Stimulated activated CD4-positive, alpha-beta T cell treated with anti-CD3 and anti-CD28 coated beads, Interleukin-1b, Interleukin-23, amount 100 ng/mL, for 48 hours (primary cell): ENCODE data around the gene CD3G.

Experiments
- DNase-seq: peaks from one replicate; pipeline ENCODE4 v3.0.0-alpha.2; 2020

The CD3G gene

GRCh38 chr11:118343981-118344515 is at the start of gene CD3G:
Gene CD3G, plus strand, starts transcription at chr11:118344344. Its CDS starts 80 bp downstream, at chr11:118344424.
- DNase-seq = peak; percentile 76

- DNase-seq = no peak
Observed at GRCh38 chr11:118295199-118295598, 48.9 kb upstream of the CD3G start.

GRCh38 chr11:118295815-118296454 is 48.2 kb upstream of the CD3G start:
- peak; percentile 29 for DNase-seq

DNA sequence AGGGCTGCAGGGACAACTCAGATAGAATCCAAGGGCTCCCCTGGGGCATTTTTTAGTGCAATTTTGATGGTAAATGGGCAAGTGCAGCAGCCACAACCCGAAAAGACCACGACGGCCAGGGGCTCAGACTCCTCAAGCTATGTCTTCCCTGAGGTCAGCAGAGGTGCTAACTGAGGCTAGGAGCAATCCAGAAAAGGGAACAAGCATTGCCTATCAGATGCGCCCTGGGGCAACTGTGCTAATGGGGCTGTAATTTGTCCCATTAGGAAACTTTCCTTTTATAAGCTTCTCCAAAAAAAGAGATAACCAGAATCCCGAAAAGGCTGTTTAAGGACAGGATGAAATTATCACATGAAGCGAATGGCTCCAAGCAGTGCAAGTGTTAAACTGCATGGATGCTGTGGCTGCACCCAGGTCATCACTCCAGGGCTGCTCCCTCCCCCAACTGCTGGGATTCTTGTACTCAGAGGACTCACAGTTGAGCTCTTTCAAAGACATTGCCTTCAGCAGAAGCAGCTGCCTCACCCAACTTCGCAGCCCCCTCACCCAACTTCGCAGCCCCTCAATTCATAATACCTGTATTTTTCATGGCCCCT is 42.4 kb upstream of the CD3G start:
- no peak for DNase-seq

DNA sequence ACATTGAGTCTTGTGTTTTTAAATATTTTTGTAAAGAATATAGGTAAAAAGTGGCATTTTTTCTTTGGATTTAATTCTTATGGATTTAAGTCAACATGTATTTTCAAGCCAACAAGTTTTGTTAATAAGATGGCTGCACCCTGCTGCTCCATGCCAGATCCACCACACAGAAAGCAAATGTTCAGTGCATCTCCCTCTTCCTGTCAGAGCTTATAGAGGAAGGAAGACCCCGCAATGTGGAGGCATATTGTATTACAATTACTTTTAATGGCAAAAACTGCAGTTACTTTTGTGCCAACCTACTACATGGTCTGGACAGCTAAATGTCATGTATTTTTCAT is 39.9 kb upstream of the CD3G start:
- no peak for DNase-seq

DNA sequence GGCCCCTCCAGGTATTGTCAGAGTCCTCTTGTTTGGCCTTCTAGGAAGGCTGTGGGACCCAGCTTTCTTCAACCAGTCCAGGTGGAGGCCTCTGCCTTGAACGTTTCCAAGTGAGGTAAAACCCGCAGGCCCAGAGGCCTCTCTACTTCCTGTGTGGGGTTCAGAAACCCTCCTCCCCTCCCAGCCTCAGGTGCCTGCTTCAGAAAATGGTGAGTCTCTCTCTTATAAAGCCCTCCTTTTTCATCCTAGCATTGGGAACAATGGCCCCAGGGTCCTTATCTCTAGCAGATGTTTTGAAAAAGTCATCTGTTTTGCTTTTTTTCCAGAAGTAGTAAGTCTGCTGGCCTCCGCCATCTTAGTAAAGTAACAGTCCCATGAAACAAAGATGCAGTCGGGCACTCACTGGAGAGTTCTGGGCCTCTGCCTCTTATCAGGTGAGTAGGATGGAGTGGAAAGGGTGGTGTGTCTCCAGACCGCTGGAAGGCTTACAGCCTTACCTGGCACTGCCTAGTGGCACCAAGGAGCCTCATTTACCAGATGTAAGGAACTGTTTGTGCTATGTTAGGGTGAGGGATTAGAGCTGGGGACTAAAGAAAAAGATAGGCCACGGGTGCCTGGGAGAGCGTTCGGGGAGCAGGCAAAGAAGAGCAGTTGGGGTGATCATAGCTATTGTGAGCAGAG is 39.4 kb upstream of the CD3G start, which contains the start of gene CD3E:
Gene CD3E, plus strand, starts transcription at position 163 of the 681 bp plus-strand sequence. Its CDS starts 223 bp downstream, at position 386.
- peak; percentile 77 for DNase-seq

- DNase-seq = no peak
Observed at GRCh38 chr11:118305726-118306125, 38.4 kb upstream of the CD3G start.

DNA sequence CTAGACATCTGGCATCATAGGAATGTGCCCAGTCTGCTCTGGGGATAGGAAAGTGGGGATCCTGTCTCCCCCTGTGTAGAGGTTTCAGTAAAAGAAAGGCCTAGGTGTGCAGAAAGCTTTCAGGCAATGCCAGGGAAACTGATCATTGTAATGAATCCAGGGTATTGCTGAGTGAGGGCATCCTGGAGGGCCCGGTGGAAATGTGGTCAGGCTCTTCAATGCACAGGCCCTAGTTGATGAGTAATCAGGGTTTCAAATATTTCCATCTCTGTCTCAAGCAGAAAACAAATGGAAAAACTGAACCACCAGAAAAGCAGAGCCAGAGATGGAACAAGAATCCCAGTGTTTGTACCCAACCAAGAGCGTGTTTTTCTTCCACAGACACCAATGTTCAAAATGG is 37.6 kb upstream of the CD3G start:
- peak; percentile 68 for DNase-seq

DNA sequence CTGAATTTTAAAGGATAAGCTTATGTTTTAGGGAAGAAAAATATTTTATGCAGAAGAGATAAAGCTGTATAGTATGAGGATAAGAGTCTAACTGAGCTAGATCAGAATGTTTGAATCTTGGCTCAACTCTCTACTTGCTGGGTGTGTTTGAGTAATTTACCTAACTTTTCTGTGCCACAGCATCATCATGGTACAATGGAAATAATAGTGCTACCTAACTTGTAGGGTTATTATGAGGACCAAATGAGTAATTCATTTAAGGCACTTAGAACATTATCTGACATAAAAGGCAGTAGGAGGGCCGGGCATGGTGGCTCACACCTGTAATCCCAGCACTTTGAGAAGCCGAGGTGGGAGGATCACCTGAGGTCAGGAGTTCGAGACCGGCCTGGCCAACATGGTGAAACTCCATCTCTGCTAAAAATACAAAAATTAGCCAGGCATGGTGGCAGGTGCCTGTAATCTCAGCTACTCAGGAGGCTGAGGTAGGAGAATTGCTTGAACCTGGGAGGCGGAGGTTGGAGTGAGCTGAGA is 35.1 kb upstream of the CD3G start:
- peak; percentile 33 for DNase-seq

DNA sequence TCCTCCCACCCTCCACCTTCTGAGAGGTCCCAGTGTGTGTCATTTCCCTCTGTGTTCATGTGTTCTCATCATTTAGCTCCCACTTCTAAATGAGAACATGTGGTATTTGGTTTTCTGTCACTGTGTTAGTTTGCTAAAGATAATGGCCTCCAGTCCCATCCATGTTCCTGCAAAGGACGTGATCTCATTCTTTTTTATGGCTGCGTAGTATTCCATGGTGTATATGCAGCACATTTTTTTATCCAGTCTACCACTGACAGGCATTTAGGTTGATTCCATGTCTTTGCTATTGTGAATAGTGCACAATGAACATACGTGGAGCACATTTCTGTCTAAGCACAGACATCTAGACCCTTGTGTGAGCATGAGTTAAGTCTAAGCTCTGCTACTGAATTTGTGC is 33.9 kb upstream of the CD3G start:
- no peak for DNase-seq

DNA sequence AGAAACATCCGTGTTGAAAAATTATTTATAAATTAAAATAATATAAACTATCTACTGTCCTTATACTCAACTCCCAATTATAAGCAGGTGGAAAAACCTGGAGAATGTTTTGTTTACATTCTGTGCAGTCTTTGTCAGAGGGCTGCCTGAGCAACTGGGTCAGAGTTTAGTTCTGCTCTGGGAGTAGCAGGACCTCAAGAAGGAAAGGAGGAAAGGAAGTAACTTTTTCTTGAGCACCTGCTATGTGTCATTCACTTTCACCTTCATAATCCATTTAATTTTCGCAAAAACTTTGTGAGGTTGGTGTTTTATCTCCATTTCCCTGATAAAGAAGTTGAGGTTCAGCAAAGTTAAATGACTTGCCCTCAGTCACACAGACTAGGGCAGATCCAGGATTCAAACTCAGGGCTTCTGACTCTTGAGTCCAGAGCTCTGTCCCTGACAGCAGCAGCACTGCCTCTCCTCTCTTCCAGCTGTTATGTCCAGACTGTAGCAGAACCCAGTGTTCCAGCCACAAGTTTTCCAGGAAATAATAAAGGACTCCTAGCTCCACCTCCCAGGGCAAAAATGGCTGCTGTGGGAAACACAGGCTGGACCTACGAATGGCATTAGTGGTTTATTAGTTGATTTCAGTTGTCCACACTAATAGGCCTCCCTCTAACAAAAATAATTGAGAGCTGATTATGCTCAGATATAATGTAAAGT is 33.2 kb upstream of the CD3G start:
- no peak for DNase-seq

DNA sequence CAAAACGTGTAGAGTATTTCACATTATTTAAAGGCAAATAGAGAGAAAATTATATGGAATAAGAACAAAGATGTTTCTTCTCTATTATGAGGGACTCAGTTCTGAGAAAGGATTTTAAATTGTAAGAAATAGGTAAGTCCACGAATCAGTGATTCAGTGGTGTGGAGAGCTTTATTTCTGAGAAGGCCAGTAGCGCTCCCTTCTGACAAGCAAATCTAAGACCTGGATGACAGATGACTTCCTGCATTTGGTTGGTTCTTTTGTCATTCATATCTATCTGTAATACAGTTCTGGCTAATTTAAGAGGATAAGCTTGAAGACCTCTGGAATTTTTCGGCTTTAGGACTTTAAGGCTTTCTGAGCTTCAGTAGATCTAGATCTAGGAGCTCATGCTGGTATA is 32.6 kb upstream of the CD3G start:
- DNase-seq = no peak

DNA sequence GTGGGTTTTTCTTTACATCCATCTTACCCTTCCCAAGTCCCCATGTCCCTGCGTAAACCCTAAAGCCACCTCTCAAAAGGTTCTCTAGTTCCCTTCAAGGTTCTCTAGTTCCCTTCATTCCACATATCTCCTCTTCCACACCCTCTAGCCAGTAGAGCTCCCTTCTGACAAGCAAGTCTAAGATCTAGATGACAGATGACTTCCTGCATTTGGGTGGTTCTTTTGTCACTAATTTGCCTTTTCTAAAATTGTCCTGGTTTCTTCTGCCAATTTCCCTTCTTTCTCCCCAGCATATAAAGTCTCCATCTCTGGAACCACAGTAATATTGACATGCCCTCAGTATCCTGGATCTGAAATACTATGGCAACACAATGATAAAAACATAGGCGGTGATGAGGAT is 31.8 kb upstream of the CD3G start:
- DNase-seq = no peak

GRCh38 chr11:118313242-118313641 is 30.9 kb upstream of the CD3G start:
- no peak for DNase-seq

- no peak for DNase-seq
Observed at GRCh38 chr11:118314988-118315411, 29.1 kb upstream of the CD3G start.

GRCh38 chr11:118318124-118318523 is 26.0 kb upstream of the CD3G start:
- DNase-seq = no peak

DNA sequence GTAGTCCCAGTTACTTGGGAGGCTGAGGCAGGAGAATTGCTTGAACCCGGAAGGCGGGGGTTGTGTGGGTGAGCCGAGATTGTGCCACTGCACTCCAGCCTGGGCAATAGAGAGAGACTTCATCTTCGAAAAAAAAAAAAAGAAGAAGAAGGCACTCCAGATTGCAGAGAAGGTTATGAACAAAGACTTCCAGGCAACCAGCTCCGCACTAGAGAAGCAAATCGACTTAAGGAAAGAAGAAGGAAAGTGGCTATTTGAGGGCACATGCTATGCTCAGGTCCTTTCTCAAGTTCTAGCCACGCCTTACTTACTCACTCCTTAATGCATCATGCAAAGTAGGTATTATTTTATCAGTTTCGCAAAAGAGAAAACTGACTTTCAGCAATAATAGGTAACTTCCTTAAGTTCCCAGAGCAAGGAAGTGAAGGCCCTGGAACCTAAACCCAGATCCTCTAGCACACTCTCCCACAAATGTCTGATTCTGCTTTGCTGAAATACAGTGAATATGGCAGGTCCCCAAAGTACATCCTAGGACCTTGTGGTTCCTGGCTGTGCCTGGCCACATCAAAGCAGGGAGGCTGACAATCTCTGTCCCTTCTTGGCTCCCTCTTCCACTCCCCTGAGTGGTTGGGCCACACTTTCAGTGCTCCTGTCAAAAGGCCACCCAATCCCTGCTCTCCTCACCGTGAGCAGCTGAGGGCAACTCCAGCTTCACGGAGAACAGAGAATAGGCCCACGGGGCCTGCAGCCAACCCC is 25.4 kb upstream of the CD3G start:
- DNase-seq = no peak

DNA sequence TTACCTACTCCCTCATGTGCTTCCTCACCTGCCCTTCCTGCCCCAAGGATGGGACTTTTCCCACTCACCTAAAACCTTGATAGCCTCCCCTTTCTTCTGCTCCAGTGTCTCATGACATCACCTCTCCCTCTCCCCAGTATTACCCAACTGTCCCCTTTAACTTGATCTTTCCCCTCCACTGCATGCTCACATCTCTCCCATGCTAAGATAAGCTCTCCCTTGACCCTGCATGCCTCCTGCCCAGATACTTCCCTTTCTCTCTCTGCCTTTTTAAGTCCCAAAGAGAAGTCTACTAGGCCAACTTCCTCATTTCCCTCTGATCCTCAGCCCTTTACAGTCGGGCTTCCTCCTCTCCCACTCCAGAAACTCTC is 24.8 kb upstream of the CD3G start:
- no peak for DNase-seq

DNA sequence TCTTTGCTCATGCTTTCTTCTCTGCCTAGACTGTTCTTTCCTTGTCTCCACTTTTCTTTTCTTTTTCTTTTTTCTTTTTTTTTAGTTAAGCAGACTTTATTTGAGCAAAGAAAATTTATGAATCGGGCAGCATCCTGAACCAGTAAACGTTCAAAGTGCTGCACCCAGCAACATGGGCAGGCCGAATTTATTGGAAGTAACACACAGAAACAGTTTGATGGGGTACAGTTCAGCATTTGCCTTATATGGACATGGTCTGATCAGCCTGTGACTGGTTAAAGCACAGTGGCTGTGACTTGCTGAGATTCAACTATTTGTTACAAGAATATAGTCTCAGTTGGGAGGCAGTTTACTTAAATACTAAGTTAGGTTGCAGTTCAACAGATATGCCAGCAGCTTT is 23.6 kb upstream of the CD3G start:
- DNase-seq = no peak

- no peak for DNase-seq
Observed at GRCh38 chr11:118321386-118322082, 22.6 kb upstream of the CD3G start.

DNA sequence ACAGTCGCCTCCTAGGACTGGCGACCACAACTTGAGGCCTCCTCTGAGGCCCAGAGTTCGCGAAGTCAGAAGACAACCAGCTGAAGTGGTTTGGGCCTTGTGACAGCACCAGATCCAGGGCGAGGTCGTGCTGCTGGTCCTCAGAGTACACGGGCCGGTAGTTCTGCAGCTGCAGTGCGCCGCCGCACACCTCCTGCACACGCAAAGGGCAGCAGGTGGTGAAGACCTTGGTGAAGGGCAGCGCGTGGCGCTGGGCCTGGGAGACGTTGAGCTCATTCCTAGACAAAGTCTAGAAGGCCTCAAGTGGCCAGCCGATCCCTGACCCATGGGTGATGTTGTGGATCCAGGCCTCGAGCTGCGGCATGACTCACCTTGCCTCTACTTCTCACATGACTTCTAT is 21.4 kb upstream of the CD3G start:
- DNase-seq = no peak

DNA sequence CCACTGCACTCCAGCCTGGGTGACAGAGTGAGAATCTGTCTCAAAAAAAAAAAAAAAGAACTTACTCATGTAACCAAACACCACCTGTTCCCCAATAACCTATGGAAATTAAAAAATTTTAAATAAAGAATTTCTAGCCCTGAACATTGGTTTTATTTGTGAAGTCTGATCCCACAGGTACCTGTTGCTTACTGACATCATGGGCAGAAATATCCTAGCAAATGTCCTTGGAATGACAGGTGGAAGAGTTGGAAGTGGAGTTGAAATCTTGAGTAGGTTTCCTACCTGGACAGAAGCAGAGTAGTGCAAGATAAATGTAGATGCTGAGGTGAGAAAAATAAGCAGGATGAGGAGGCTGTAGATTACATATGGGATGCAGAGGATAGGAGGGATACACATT is 18.9 kb upstream of the CD3G start:
- no peak for DNase-seq
